HG03280 (cell line): ENCODE data around the gene PINK1.

Experiments used
- ATAC-seq: cut with Tn5 transposase; IDR thresholded peaks from one replicate; pipeline ENCODE4 v1.9.1; 2021; ENCODE audit warnings: mild to moderate bottlenecking, moderate library complexity; ENCODE audit not compliant: unreplicated experiment

The PINK1 gene

GRCh38 chr1:20610970-20611369, 22.3 kb upstream of the PINK1 start:
- no peak for ATAC-seq

GRCh38 chr1:20611652-20612051, 21.6 kb upstream of the PINK1 start:
- no peak for ATAC-seq

- ATAC-seq = no peak
Measured at GRCh38 chr1:20612221-20612746, 21.0 kb upstream of the PINK1 start.

GRCh38 chr1:20614131-20614579, 19.1 kb upstream of the PINK1 start:
- ATAC-seq = no peak

GRCh38 chr1:20615946-20616846, 17.1 kb upstream of the PINK1 start:
- ATAC-seq = no peak

GRCh38 chr1:20616847-20617487, 16.3 kb upstream of the PINK1 start:
- ATAC-seq = no peak

GRCh38 chr1:20618550-20618949, 14.7 kb upstream of the PINK1 start:
- ATAC-seq = no peak

- no peak for ATAC-seq
Measured at GRCh38 chr1:20619999-20620398, 13.3 kb upstream of the PINK1 start.

- ATAC-seq = no peak
Measured at GRCh38 chr1:20621012-20621411, 12.2 kb upstream of the PINK1 start.

- ATAC-seq = no peak
Measured at GRCh38 chr1:20624709-20625108, 8.5 kb upstream of the PINK1 start.

GRCh38 chr1:20625176-20626097, 7.8 kb upstream of the PINK1 start:
- no peak for ATAC-seq

- ATAC-seq = no peak
Measured at GRCh38 chr1:20626098-20626427, 7.2 kb upstream of the PINK1 start.

GRCh38 chr1:20626524-20626923, 6.7 kb upstream of the PINK1 start:
- no peak for ATAC-seq

GRCh38 chr1:20630729-20631128, 2.5 kb upstream of the PINK1 start:
- ATAC-seq = no peak

- no peak for ATAC-seq
Measured at GRCh38 chr1:20632386-20632785, 872 bp upstream of the PINK1 start.

- ATAC-seq = no peak
Measured at GRCh38 chr1:20634065-20634593, 871 bp downstream of the PINK1 start.

GRCh38 chr1:20634594-20635084, 1.4 kb downstream of the PINK1 start:
- no peak for ATAC-seq

GRCh38 chr1:20636785-20637347, 3.6 kb downstream of the PINK1 start:
- no peak for ATAC-seq

- no peak for ATAC-seq
Measured at GRCh38 chr1:20640183-20640597, 6.9 kb downstream of the PINK1 start.

GRCh38 chr1:20641975-20642374, 8.7 kb downstream of the PINK1 start:
- no peak for ATAC-seq
